Thyroid gland (tissue), 4 donors: ENCODE results near the gene BRIP1.

Experiments
- POLR2A ChIP-seq, 2 donors: fragments of 450-650 bp; IDR thresholded peaks; one replicate each; pipeline ENCODE4 v1.6.1; 2017; ENCODE audit warnings: antibody characterized with exemption in 2 of 2, mild to moderate bottlenecking in 2 of 2, moderate library complexity in 1 of 2
- TF ChIP-seq, protein P1 (sequence below), 6 experiments: fragments of 200-600 bp in 3 of 6; fragments of 450-650 bp in 3 of 6; sonication (generic) in 3 of 6; IDR thresholded peaks; one replicate each; pipeline ENCODE4 v1.5.1; 2016 to 2019; ENCODE audit warnings: antibody characterized with exemption in 6 of 6, mild to moderate bottlenecking in 2 of 6, inconsistent platforms in 1 of 6, moderate library complexity in 1 of 6

DNA sequence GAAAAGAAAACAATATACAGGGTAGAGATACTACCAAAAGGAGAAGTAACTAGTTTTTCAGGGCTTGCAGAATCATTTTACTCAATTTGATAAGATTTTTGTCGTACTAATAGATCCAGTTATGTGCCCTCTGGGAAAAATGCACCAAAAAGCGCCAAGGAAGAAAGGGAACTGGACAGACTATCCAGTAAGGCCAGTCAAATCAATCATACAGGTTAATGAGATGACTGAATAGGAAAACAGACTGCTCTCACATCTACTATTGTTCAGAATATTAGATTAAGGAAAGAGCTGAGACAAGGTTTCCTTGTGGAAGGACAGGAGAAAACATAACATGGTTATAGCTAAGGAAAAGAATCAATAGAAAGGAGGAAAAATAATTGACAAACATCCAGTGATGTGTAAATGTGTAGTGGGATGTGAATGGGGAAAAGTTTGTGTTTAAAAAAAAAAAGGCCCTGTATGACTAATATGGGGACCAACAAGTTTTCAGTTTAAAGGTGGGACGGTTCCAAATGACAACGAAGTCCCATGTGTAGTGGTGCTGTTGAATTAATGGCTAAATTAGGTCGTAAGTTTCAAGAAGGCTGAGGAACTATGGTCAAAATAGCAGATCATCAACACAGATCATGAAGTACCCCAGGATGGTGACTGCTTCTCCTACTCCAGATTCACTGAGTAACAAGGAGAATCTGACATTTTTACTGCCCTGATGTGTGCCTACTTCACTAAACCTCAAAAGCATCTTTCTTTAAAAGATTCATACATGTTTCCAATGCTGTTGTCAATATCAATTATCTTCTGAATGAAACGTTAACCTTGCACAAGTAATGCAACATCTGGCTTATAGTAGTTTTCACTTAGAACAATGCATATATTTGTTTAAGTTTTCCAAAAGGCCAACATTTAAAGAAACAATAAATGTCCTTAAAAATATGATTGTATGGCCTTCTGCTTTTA lies 40.7 kb downstream of the BRIP1 start:
- TF ChIP-seq, protein P1, sequence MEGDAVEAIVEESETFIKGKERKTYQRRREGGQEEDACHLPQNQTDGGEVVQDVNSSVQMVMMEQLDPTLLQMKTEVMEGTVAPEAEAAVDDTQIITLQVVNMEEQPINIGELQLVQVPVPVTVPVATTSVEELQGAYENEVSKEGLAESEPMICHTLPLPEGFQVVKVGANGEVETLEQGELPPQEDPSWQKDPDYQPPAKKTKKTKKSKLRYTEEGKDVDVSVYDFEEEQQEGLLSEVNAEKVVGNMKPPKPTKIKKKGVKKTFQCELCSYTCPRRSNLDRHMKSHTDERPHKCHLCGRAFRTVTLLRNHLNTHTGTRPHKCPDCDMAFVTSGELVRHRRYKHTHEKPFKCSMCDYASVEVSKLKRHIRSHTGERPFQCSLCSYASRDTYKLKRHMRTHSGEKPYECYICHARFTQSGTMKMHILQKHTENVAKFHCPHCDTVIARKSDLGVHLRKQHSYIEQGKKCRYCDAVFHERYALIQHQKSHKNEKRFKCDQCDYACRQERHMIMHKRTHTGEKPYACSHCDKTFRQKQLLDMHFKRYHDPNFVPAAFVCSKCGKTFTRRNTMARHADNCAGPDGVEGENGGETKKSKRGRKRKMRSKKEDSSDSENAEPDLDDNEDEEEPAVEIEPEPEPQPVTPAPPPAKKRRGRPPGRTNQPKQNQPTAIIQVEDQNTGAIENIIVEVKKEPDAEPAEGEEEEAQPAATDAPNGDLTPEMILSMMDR (IDR thresholded peaks at IDR 0.05), result no peak
- no peak for TF ChIP-seq POLR2A (IDR thresholded peaks at IDR 0.05)
